SU-DHL-6 (cell line): Measurements from ENCODE around the gene DAPK2.

Source experiments
- H2AFZ ChIP-seq: fragments of 200-600 bp; sonication (generic); 2 replicates; pipeline ENCODE4 v1.6.1; 2014; ENCODE audit warnings: low read depth, mild to moderate bottlenecking, moderate library complexity, mixed read lengths, antibody characterized with exemption, low read length; ENCODE audit not compliant: severe bottlenecking
- H3F3A ChIP-seq: fragments of 200-600 bp; shearing (Covaris generic); 2 replicates; pipeline ENCODE4 v1.6.0; 2016; ENCODE audit warnings: antibody characterized with exemption, mild to moderate bottlenecking; ENCODE audit not compliant: insufficient read depth
- H3K27ac ChIP-seq: fragments of 200-600 bp; sonication (generic); 2 replicates; pipeline ENCODE4 v1.5.1; 2016; ENCODE audit warnings: low read depth, mild to moderate bottlenecking, low read length, moderate library complexity, mixed read lengths
- H3K27me3 ChIP-seq: fragments of 200-600 bp; sonication (generic), shearing (Covaris generic); 2 replicates; pipeline ENCODE4 v1.6.0; 2014; ENCODE audit warnings: mild to moderate bottlenecking, low read length
- H3K36me3 ChIP-seq: fragments of 200-600 bp; sonication (generic); 2 replicates; pipeline ENCODE4 v1.6.1; 2014; ENCODE audit warnings: mild to moderate bottlenecking, low read length, mixed read lengths
- H3K4me2 ChIP-seq: fragments of 300-600, 200-600 bp; shearing (Covaris generic), sonication (generic); 2 replicates; pipeline ENCODE4 v1.6.0; 2014; ENCODE audit warnings: low read length, low read depth, mild to moderate bottlenecking; ENCODE audit not compliant: poor library complexity, severe bottlenecking
- H3K4me3 ChIP-seq: fragments of 200-600 bp; sonication (generic); 2 replicates; pipeline ENCODE4 v1.5.1; 2014; ENCODE audit warnings: antibody characterized with exemption, low read length, mild to moderate bottlenecking, mixed read lengths; ENCODE audit not compliant: insufficient read depth, poor library complexity, severe bottlenecking
- H3K79me2 ChIP-seq: fragments of 200-600 bp; sonication (generic); 2 replicates; pipeline ENCODE4 v1.6.1; 2014; ENCODE audit warnings: mild to moderate bottlenecking, low read length, moderate library complexity; ENCODE audit not compliant: insufficient read depth
- H3K9ac ChIP-seq: fragments of 200-600 bp; sonication (generic); 2 replicates; pipeline ENCODE4 v1.7.0; 2014; ENCODE audit warnings: mild to moderate bottlenecking, low read length
- H3K9me2 ChIP-seq: fragments of 200-600 bp; sonication (generic); replicated peaks from 2 replicates; pipeline ENCODE4 v1.6.1; 2014; ENCODE audit warnings: low read length; ENCODE audit not compliant: insufficient read depth
- H3K9me3 ChIP-seq: fragments of 200-600 bp; sonication (generic); 2 replicates; pipeline ENCODE4 v1.6.1; 2014; ENCODE audit warnings: low read length, mixed read lengths; ENCODE audit not compliant: insufficient read depth
- H4K20me1 ChIP-seq: fragments of 200-600 bp; sonication (generic); 2 replicates; pipeline ENCODE4 v1.6.1; 2014; ENCODE audit warnings: low read depth, mild to moderate bottlenecking, antibody characterized with exemption, low read length, moderate library complexity, mixed read lengths
- CTCF ChIP-seq: fragments of 200-600 bp; sonication (generic); IDR thresholded peaks from one replicate; pipeline ENCODE4 v1.5.1; 2017; ENCODE audit warnings: antibody characterized with exemption, mild to moderate bottlenecking, low read length, moderate library complexity; ENCODE audit not compliant: insufficient read depth, poor library complexity, severe bottlenecking
- EZH2phosphoT487 ChIP-seq: fragments of 200-600 bp; sonication (generic), shearing (Covaris generic); conservative IDR thresholded peaks from 2 replicates; pipeline ENCODE4 v1.6.1; 2018; ENCODE audit warnings: mild to moderate bottlenecking, antibody characterized with exemption, low read length, moderate library complexity, mixed read lengths

The DAPK2 gene

GRCh38 chr15:63857461-63857856, 188.8 kb downstream of the DAPK2 start:
- Histone ChIP-seq H2AFZ (no peak overlapping the region), H4K20me1 (no peaks in the 10 kb centered on the region), H3F3A (no peaks in the 10 kb centered on the region), H3K36me3 (no peaks in the 10 kb centered on the region), H3K4me3 (no peak overlapping the region), H3K27ac (no peak overlapping the region), H3K9ac (no peak overlapping the region), H3K4me2 (no peak overlapping the region), H3K9me2 (no peaks in the 10 kb centered on the region), H3K79me2 (no peaks in the 10 kb centered on the region), H3K9me3 (no peaks in the 10 kb centered on the region), H3K27me3 (no peaks in the 10 kb centered on the region)
- TF ChIP-seq CTCF (no peak), EZH2phosphoT487 (no peak)
